DMS53 (cell line): ENCODE measurements around the gene RCL1.
"Not testable (repeated sequence)": the region's sequence is repeated elsewhere in the genome, so short reads cannot be mapped to it uniquely, and the experiment has no call there.

Experiments
- DNase-seq: peaks from one replicate; lab custom pipeline; 2025; lab: John Stamatoyannopoulos, UW

The RCL1 gene

GRCh38 chr9:4883326-4883873, 90.7 kb downstream of the RCL1 start:
- DNase-seq: no peak

- no peak for DNase-seq
These were observed 94.0 kb downstream of the RCL1 start for GRCh38 chr9:4886698-4887097.

GRCh38 chr9:4887556-4887955, 94.8 kb downstream of the RCL1 start:
- peak; percentile 0 for DNase-seq

GRCh38 chr9:4890242-4890641, 97.5 kb downstream of the RCL1 start:
- DNase-seq: no peak

- DNase-seq: no peak
These were observed 98.2 kb downstream of the RCL1 start for GRCh38 chr9:4890929-4891328.

GRCh38 chr9:4891674-4892073, 98.9 kb downstream of the RCL1 start:
- DNase-seq: no peak

GRCh38 chr9:4892501-4893194, 99.9 kb downstream of the RCL1 start:
- no peak for DNase-seq

GRCh38 chr9:4894076-4894475, 101.3 kb downstream of the RCL1 start:
- no peak for DNase-seq

- not testable (repeated sequence) for DNase-seq
These were observed 107.1 kb downstream of the RCL1 start for GRCh38 chr9:4899853-4900252.

GRCh38 chr9:4901401-4902134, 108.8 kb downstream of the RCL1 start:
- DNase-seq: peak; percentile 52

- DNase-seq: no peak
These were observed 109.4 kb downstream of the RCL1 start for GRCh38 chr9:4902135-4902475.

GRCh38 chr9:4904322-4905134, 111.8 kb downstream of the RCL1 start:
- DNase-seq: no peak

GRCh38 chr9:4905135-4905490, 112.4 kb downstream of the RCL1 start:
- DNase-seq: no peak
